ENCODE data around the gene TMED4. TPM values are rescaled to one million over a fixed set of nuclear protein-coding genes. Genes with fewer than 3 reads are reported as not detected.

TMED4 gene
- total RNA-seq, 4 donors from 2014 or later: 226 to 303 (median 254) TPM

GRCh38 chr7:44606341-44607140 lies 24.5 kb upstream of the TMED4 start, which contains the start of gene OGDH:
Gene OGDH (plus strand): TSS chr7:44606627. CDS start chr7:44624344, 17,717 bp downstream.
- Histone ChIP-seq H3K4me3 (peak within 1 kb of the TSS; percentile 65 to 87 (median 76)), H3K36me3 (no peaks in the 10 kb centered on the region), H3K9me3 (no peaks in the 10 kb centered on the region), H3K27ac (peak within 1 kb of the TSS; percentile 95 to 98 (median 97)), H3K27me3 (no peaks in the 10 kb centered on the region), H3K4me1 (peaks cover 4 to 32% (median 19%) of the 10 kb centered on the region in 4 donors)
- in situ Hi-C loops (cut with MboI; ENCODE audit: low pct_ligation_motif_present in 1 of 4, low pct_unique_long_range_greater_than_20kb in 1 of 4, low sequenced_read_pairs in 3 of 4): no loop called here
- peak; percentile 100 for DNase-seq
- intact Hi-C loops (cut with DNase I; ENCODE audit: low total_unique reads): no loop called here
- WGBS, 2 donors (ENCODE audit: low coverage in 1 of 2): 1 to 8% methylated on average over 2 to 85 of the region's 93 CpGs
- TF ChIP-seq POLR2A (IDR thresholded peaks at IDR 0.05) (peak; percentile 99), CTCF (IDR thresholded peaks at IDR 0.05) (peak in 1 of 5 experiments; percentile 25), POLR2AphosphoS5 (IDR thresholded peaks at IDR 0.05) (peak; percentile 94 to 97 (median 96)), EP300 (IDR thresholded peaks at IDR 0.05; ENCODE audit: low read depth) (peak; percentile 32)

GRCh38 chr7:44604941-44605340 lies 22.9 kb upstream of the TMED4 start:
- Histone ChIP-seq H3K27ac (peak overlapping the region in 2 of 4 donors; percentile 95 to 98), H3K36me3 (no peaks in the 10 kb centered on the region), H3K27me3 (no peaks in the 10 kb centered on the region), H3K9me3 (no peaks in the 10 kb centered on the region), H3K4me3 (no peak overlapping the region), H3K4me1 (peaks cover 4 to 32% (median 19%) of the 10 kb centered on the region in 4 donors)
- no peak for TF ChIP-seq EP300 (IDR thresholded peaks at IDR 0.05; ENCODE audit: low read depth)
- no peak for TF ChIP-seq POLR2AphosphoS5 (IDR thresholded peaks at IDR 0.05)
- no peak for TF ChIP-seq CTCF (IDR thresholded peaks at IDR 0.05)
- no peak for TF ChIP-seq POLR2A (IDR thresholded peaks at IDR 0.05)
- DNase-seq: no peak
- in situ Hi-C loops (cut with MboI; ENCODE audit: low pct_ligation_motif_present in 1 of 4, low pct_unique_long_range_greater_than_20kb in 1 of 4, low sequenced_read_pairs in 3 of 4) (no loop called here), intact Hi-C loops (cut with DNase I; ENCODE audit: low total_unique reads) (loop anchor here (1.0 kb wide), 1 partner anchor 24 kb away; no protein-coding TSS in a partner anchor)
- WGBS, 2 donors (ENCODE audit: low coverage in 1 of 2): 70 to 72% methylated on average over 2 of the region's 2 CpGs

GRCh38 chr7:44603193-44603592 lies 21.2 kb upstream of the TMED4 start:
- in situ Hi-C loops (cut with MboI; ENCODE audit: low pct_ligation_motif_present in 1 of 4, low pct_unique_long_range_greater_than_20kb in 1 of 4, low sequenced_read_pairs in 3 of 4): no loop called here
- intact Hi-C loops (cut with DNase I; ENCODE audit: low total_unique reads): no loop called here
- 41 to 44% methylated on average over 6 of the region's 6 CpGs for WGBS, 2 donors (ENCODE audit: low coverage in 1 of 2)
- Histone ChIP-seq H3K4me1 (peaks cover 4 to 19% (median 16%) of the 10 kb centered on the region in 4 donors), H3K4me3 (no peak overlapping the region), H3K9me3 (no peaks in the 10 kb centered on the region), H3K27me3 (no peaks in the 10 kb centered on the region), H3K27ac (no peak overlapping the region), H3K36me3 (no peaks in the 10 kb centered on the region)
- TF ChIP-seq CTCF (IDR thresholded peaks at IDR 0.05): no peak
- no peak for TF ChIP-seq POLR2AphosphoS5 (IDR thresholded peaks at IDR 0.05)
- TF ChIP-seq POLR2A (IDR thresholded peaks at IDR 0.05): no peak
- TF ChIP-seq EP300 (IDR thresholded peaks at IDR 0.05; ENCODE audit: low read depth): no peak
- no peak for DNase-seq

GRCh38 chr7:44602576-44602910 lies 20.5 kb upstream of the TMED4 start:
- H3K27ac ChIP-seq: no peak overlapping the region
- no peaks in the 10 kb centered on the region for H3K27me3 ChIP-seq
- peaks cover 4 to 14% (median 13%) of the 10 kb centered on the region in 4 donors for H3K4me1 ChIP-seq
- no peaks in the 10 kb centered on the region for H3K9me3 ChIP-seq
- TF ChIP-seq POLR2A (IDR thresholded peaks at IDR 0.05) (no peak), POLR2AphosphoS5 (IDR thresholded peaks at IDR 0.05) (no peak)
- no peaks in the 10 kb centered on the region for H3K36me3 ChIP-seq
- 40 to 71% methylated on average over 1 of the region's 1 CpG for WGBS, 2 donors (ENCODE audit: low coverage in 1 of 2)
- no peak overlapping the region for H3K4me3 ChIP-seq
- no peak for DNase-seq
- intact Hi-C loops (cut with DNase I; ENCODE audit: low total_unique reads) (no loop called here), in situ Hi-C loops (cut with MboI; ENCODE audit: low pct_ligation_motif_present in 1 of 4, low pct_unique_long_range_greater_than_20kb in 1 of 4, low sequenced_read_pairs in 3 of 4) (no loop called here)

All from transverse colon (tissue), 4 donors.